ENCODE data around the gene TMEM259.

- no peak for TF ChIP-seq POLR2A (IDR thresholded peaks at IDR 0.05)
- no peak for TF ChIP-seq CTCF (IDR thresholded peaks at IDR 0.05)
Observed at GRCh38 chr19:1026783-1027649, 6.1 kb upstream of the TMEM259 start.

Data from body of pancreas (tissue), 4 donors.